Caco-2 (cell line): ENCODE results near the gene DIAPH3. TPM values are rescaled to one million over a fixed set of nuclear protein-coding genes. Genes with fewer than 3 reads are reported as not detected.
"Not testable (repeated sequence)": the region's sequence is repeated elsewhere in the genome, so short reads cannot be mapped to it uniquely, and the experiment has no call there.

Experiments used
- BruUV-seq: library from RNA; stranded (reverse); fragments of 400-500 nt; replicated peaks from 2 replicates; lab custom pipeline; 2021; lab: Mats Ljungman, UMichigan
- CTCF ChIA-PET: fragments of 300-600 bp; sonication (Branson Sonifier 250); formaldehyde crosslinking; loops from one replicate; lab custom pipeline; 2022; ENCODE audit warnings: antibody characterized with exemption; lab: Charles Lee
- POLR2A ChIA-PET: fragments of 300-600 bp; sonication (Branson Sonifier 250); formaldehyde crosslinking; loops from one replicate; lab custom pipeline; 2022; ENCODE audit warnings: antibody characterized with exemption; lab: Charles Lee
- DNase-seq, 2 experiments: peaks; one replicate each; pipeline versions ENCODE4 v3.0.0 to v3.0.0-alpha.2; 2020 to 2022
- H3K27me3 ChIP-seq: replicated peaks from 2 replicates; pipeline ENCODE4 v1.6.0; 2011; ENCODE audit warnings: low read length; ENCODE audit not compliant: control insufficient read depth, insufficient read depth
- H3K36me3 ChIP-seq: 2 replicates; pipeline ENCODE4 v1.5.1; 2011; ENCODE audit warnings: low read length; ENCODE audit not compliant: control insufficient read depth, insufficient read depth
- H3K4me1 ChIP-seq: fragments of 250-450 bp; sonication (Bioruptor Pico); 2 replicates; pipeline ENCODE4 v1.5.1; 2020; ENCODE audit warnings: mild to moderate bottlenecking
- H3K4me3 ChIP-seq: 2 replicates; pipeline ENCODE4 v1.5.1; 2011; ENCODE audit warnings: low read depth, mild to moderate bottlenecking, control low read depth, low read length
- H3K9me3 ChIP-seq: fragments of 250-450 bp; sonication (Bioruptor Pico); 2 replicates; pipeline ENCODE4 v1.5.1; 2020; ENCODE audit warnings: mild to moderate bottlenecking, moderate library complexity
- H3K27ac Mint-ChIP-seq: one replicate; pipeline ENCODE4 v1.8.0; 2022; ENCODE audit warnings: mixed read lengths; ENCODE audit not compliant: unreplicated experiment
- H3K27me3 Mint-ChIP-seq: one replicate; pipeline ENCODE4 v1.8.0; 2022; ENCODE audit warnings: mixed read lengths; ENCODE audit not compliant: insufficient read depth, unreplicated experiment
- H3K36me3 Mint-ChIP-seq: one replicate; pipeline ENCODE4 v1.8.0; 2022; ENCODE audit warnings: mild to moderate bottlenecking, mixed read lengths; ENCODE audit not compliant: insufficient read depth, unreplicated experiment
- H3K4me1 Mint-ChIP-seq: one replicate; pipeline ENCODE4 v1.8.0; 2022; ENCODE audit warnings: low read depth, mixed read lengths; ENCODE audit not compliant: unreplicated experiment
- H3K4me3 Mint-ChIP-seq: one replicate; pipeline ENCODE4 v1.8.0; 2022; ENCODE audit warnings: mild to moderate bottlenecking, moderate library complexity, mixed read lengths; ENCODE audit not compliant: unreplicated experiment
- H3K9me3 Mint-ChIP-seq: one replicate; pipeline ENCODE4 v1.8.0; 2022; ENCODE audit warnings: mixed read lengths; ENCODE audit not compliant: unreplicated experiment
- intact Hi-C: fragments of 100-400 bp; cut with micrococcal nuclease; formaldehyde crosslinking; loops from one replicate; pipeline ENCODE4 v1.10.0; 2022; ENCODE audit not compliant: unreplicated experiment
- total RNA-seq: library from RNA; stranded (reverse); gene quantifications from 2 replicates; pipeline ENCODE4 v1.2.3, GENCODE V29; 2022
- TF ChIP-seq, protein P1 (sequence below), 2 experiments: fragments of 200-600 bp in 1 of 2; IDR thresholded peaks; 1 replicate in 1 of 2; 2 replicates in 1 of 2; pipeline versions ENCODE4 v1.5.1 to v1.8.0; 2011 to 2022; ENCODE audit warnings: antibody characterized with exemption in 1 of 2, control low read depth in 1 of 2, inconsistent platforms in 1 of 2, low read depth in 1 of 2, low read length in 1 of 2, mild to moderate bottlenecking in 1 of 2, moderate library complexity in 1 of 2; ENCODE audit not compliant: insufficient read depth in 1 of 2, severe bottlenecking in 1 of 2, unreplicated experiment in 1 of 2

DIAPH3 gene
- total RNA-seq, 1 experiment from 2014 or later = 60.6 TPM

DNA sequence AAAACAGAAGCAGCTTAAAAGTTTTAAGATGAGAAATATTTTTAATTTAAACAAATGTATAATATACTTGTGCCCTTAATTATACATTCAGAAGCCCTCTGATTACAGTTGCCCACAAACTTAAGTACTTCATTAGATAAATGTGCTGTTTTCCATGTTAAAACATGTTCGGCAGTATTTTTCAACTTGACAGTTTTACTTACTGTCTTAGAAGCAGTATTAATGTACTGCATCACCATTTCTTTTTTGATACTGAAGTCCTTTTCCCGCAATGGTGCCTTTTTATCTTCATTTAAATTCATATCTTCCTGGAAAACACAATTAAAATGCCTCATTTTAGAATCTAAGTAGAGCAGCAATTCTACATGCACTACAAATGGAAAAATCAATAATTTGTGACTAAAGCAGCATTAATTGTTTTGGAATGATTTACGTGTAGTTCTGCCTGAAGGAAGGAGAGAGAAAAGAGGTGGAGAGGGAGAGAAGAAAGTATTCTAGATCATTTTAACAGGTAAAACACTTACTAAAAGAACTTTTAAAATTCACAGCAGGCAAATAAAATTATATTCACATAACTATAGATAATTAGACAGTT, 70.2 kb downstream of the DIAPH3 start:
- no peaks in the 10 kb centered on the region for H3K9me3 ChIP-seq
- ChIA-PET POLR2A (no interaction called here), CTCF (no interaction called here)
- DNase-seq = no peak
- no peak overlapping the region for H3K4me3 ChIP-seq
- BruUV-seq = no TSS peak
- Mint-ChIP-seq H3K27me3 (no peaks in the 10 kb centered on the region), H3K4me1 (no peaks in the 10 kb centered on the region), H3K4me3 (no peak overlapping the region), H3K27ac (no peak overlapping the region), H3K36me3 (peaks cover 51% of the 10 kb centered on the region), H3K9me3 (no peaks in the 10 kb centered on the region)
- H3K36me3 ChIP-seq = no peaks in the 10 kb centered on the region; the same call in 1 of the 2 replicates
- intact Hi-C loops = no loop called here
- TF ChIP-seq, protein P1, sequence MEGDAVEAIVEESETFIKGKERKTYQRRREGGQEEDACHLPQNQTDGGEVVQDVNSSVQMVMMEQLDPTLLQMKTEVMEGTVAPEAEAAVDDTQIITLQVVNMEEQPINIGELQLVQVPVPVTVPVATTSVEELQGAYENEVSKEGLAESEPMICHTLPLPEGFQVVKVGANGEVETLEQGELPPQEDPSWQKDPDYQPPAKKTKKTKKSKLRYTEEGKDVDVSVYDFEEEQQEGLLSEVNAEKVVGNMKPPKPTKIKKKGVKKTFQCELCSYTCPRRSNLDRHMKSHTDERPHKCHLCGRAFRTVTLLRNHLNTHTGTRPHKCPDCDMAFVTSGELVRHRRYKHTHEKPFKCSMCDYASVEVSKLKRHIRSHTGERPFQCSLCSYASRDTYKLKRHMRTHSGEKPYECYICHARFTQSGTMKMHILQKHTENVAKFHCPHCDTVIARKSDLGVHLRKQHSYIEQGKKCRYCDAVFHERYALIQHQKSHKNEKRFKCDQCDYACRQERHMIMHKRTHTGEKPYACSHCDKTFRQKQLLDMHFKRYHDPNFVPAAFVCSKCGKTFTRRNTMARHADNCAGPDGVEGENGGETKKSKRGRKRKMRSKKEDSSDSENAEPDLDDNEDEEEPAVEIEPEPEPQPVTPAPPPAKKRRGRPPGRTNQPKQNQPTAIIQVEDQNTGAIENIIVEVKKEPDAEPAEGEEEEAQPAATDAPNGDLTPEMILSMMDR (IDR thresholded peaks at IDR 0.05; ENCODE audit: insufficient read depth in 1 of 2, low read depth in 1 of 2, low read length in 1 of 2, severe bottlenecking in 1 of 2, unreplicated experiment in 1 of 2) = no peak
- H3K4me1 ChIP-seq = no peaks in the 10 kb centered on the region
- no peaks in the 10 kb centered on the region for H3K27me3 ChIP-seq

DNA sequence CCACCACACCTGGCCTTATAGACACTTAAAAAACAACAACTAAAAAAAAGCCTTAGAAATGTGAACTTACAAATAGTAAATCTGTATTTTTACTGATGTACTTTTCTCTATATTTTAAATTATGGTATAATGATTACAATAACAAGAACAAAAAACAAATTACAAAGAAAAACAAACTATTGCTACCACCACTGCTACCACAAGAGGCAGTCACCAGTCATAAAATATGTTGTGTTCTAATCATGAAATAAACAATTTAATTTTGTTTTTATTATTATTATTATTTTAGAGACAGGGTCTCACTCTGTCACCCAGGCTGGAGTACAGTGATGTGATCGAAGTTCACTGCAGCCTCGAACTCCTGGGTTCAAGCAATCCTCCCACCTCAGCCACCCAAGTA, 72.2 kb downstream of the DIAPH3 start:
- no peak overlapping the region for H3K4me3 Mint-ChIP-seq
- Histone ChIP-seq H3K36me3 (no peaks in the 10 kb centered on the region), H3K4me3 (no peak overlapping the region), H3K4me1 (peaks cover 6% of the 10 kb centered on the region; the same call in 1 of the 2 replicates), H3K9me3 (no peaks in the 10 kb centered on the region), H3K27me3 (no peaks in the 10 kb centered on the region)
- ChIA-PET CTCF (interaction anchor here (0.5 kb wide), 1 partner anchor 21 kb away, joined by 3 read pairs; no protein-coding TSS in a partner anchor), POLR2A (no interaction called here)
- no peak for DNase-seq
- no peaks in the 10 kb centered on the region for H3K9me3 Mint-ChIP-seq
- no peaks in the 10 kb centered on the region for H3K27me3 Mint-ChIP-seq
- BruUV-seq = no TSS peak
- no peak overlapping the region for H3K27ac Mint-ChIP-seq
- intact Hi-C loops = no loop called here
- TF ChIP-seq, protein P1 (IDR thresholded peaks at IDR 0.05; ENCODE audit: insufficient read depth in 1 of 2, low read depth in 1 of 2, low read length in 1 of 2, severe bottlenecking in 1 of 2, unreplicated experiment in 1 of 2) = peak in 1 of 2 experiments; percentile 31
- peaks cover 39% of the 10 kb centered on the region for H3K36me3 Mint-ChIP-seq
- peaks cover 10% of the 10 kb centered on the region for H3K4me1 Mint-ChIP-seq

DNA sequence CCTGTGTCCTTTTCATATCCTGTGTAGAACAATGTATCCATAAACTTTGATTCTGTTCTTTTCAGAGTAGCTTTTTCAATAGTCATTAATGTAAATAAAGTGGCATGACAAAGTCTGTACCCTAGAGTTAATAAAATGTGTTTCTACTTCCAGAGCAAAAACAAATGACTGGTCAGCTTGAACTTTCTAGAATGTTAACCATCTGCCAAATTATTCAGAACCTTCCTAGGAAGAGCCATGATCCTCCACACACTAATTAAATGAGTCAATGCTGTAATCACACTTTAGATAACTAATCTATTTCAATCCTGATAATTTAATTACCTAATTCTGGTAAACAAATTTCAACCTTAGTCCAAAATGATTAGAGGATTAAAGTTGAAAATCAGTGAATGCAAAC, 73.2 kb downstream of the DIAPH3 start:
- BruUV-seq = no TSS peak
- no peaks in the 10 kb centered on the region for H3K9me3 Mint-ChIP-seq
- no peak overlapping the region for H3K4me3 Mint-ChIP-seq
- peaks cover 10% of the 10 kb centered on the region for H3K4me1 Mint-ChIP-seq
- intact Hi-C loops = no loop called here
- H3K27me3 ChIP-seq = no peaks in the 10 kb centered on the region
- no peaks in the 10 kb centered on the region for H3K36me3 ChIP-seq
- H3K36me3 Mint-ChIP-seq = peaks cover 34% of the 10 kb centered on the region
- H3K9me3 ChIP-seq = no peaks in the 10 kb centered on the region
- H3K27ac Mint-ChIP-seq = no peak overlapping the region
- ChIA-PET POLR2A (no interaction called here), CTCF (no interaction called here)
- TF ChIP-seq, protein P1 (IDR thresholded peaks at IDR 0.05; ENCODE audit: insufficient read depth in 1 of 2, low read depth in 1 of 2, low read length in 1 of 2, severe bottlenecking in 1 of 2, unreplicated experiment in 1 of 2) = no peak
- DNase-seq = no peak
- no peaks in the 10 kb centered on the region for H3K27me3 Mint-ChIP-seq
- H3K4me1 ChIP-seq = peaks cover 6% of the 10 kb centered on the region; the same call in 1 of the 2 replicates
- no peak overlapping the region for H3K4me3 ChIP-seq

DNA sequence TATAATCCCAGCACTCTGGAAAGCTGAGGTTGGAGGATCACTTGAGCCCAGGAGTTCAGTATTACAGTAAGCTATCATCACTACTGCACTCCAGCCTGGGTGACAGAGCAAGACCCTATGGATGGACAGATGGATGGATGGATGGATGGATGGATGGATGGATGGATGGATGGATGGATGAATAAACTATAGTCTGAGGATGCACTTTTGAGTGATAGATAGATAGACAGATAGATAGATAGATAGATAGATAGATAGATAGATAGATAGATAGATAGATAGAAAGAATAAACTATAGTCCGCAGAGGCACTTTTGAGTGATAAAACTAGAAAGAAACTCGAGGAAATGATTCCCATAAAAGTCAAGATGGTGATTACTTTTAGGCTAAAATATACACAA, 79.9 kb downstream of the DIAPH3 start:
- H3K27me3 Mint-ChIP-seq, H3K36me3 ChIP-seq, intact Hi-C loops, H3K4me3 ChIP-seq, H3K4me3 Mint-ChIP-seq, POLR2A ChIA-PET, H3K9me3 Mint-ChIP-seq, DNase-seq, CTCF ChIA-PET, H3K27ac Mint-ChIP-seq, H3K9me3 ChIP-seq, BruUV-seq, H3K27me3 ChIP-seq, H3K4me1 ChIP-seq: not testable (repeated sequence)
- peaks cover 25% of the 10 kb centered on the region for H3K4me1 Mint-ChIP-seq
- peaks cover 10% of the 10 kb centered on the region for H3K36me3 Mint-ChIP-seq
